GM21381 (cell line): ENCODE data around the gene RASD1.

Experiments used
- ATAC-seq: cut with Tn5 transposase; IDR thresholded peaks from one replicate; pipeline ENCODE4 v1.9.1; 2021; ENCODE audit warnings: mild to moderate bottlenecking, moderate library complexity; ENCODE audit not compliant: unreplicated experiment

RASD1 gene

DNA sequence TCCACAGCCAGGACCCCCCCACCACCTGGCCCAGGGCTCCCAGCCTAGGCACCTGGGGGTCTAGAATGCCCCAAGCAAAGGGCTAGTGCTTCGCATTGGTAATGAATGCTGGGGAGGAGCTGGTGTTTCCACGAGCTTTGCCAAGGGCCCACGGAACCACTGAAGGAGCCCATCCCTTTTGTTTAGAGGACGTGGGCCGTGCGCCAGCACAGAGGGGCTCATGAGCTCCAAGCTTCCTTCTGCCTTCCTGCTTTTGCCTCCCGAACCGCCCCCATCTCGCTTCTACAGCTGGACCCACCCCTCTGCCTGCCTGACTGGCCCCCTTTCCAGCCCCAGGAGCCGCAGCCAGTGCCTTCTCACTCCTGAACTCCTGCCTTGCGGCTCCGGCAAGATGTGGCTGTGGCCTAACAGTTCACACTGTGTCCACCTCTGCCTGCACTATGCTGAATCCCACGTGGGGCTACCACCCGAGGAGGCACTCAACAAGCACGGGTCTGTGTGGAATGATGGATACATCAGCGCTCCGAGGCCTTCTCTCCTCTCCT is 31.8 kb upstream of the RASD1 start:
- ATAC-seq, result no peak

DNA sequence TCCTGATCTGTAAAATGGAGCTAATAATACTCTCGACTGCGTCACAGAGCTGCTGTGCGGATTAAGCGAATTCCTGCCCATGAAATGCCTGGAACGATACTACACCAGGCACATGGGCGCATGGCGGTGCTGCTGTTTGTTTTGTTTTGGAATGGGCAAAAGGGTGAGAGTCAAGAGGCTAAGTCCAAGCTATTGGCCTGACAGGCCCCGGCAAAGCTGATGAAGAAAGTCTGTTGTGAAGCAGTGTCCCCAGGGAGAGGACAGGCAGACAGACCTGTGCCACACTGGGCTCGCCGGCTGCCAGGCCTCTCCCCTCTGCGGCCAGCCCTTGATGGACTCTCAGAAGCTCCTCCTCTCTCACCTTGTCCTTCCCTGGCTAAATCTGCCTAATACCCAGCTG is 31.3 kb upstream of the RASD1 start:
- ATAC-seq, result no peak

DNA sequence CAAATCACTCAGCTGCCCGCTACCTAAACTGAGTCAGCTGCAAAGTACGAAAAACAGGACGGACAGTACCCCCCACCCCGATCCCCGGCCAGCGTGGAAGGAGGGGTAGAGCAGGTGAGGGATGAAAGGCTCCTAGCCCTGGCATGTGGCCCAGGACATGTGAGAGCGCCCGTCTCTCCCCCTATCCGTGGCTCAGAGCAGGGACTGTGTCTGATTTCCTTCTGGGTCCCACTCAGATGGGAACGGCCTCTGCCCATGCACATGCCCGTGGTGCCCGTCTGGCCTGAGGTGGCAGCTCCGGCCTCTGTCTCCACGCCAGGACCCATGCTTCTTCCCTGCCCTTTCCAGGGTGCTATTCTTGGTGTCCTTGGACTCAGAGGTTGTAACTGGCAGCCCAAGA is 30.2 kb upstream of the RASD1 start:
- ATAC-seq, result no peak

DNA sequence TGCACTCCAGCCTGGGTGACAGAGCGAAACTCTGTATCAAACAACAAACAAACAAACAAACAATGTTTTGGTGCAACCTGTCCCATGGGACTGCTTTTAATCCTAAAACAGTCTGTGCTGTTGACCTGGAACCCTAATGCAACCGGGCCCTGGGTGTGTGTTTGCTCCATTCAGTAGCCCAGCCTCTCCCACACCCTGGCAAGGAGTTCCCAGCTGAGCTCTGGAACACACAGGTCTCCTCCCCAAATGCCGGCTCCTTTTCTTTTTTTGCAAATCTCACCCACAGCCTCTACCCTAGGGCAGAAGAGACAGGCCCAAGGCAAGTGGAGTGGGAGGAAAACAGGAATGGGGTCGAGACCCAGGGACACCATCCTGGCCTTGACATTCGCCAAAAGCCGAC is 29.8 kb upstream of the RASD1 start:
- no peak for ATAC-seq

DNA sequence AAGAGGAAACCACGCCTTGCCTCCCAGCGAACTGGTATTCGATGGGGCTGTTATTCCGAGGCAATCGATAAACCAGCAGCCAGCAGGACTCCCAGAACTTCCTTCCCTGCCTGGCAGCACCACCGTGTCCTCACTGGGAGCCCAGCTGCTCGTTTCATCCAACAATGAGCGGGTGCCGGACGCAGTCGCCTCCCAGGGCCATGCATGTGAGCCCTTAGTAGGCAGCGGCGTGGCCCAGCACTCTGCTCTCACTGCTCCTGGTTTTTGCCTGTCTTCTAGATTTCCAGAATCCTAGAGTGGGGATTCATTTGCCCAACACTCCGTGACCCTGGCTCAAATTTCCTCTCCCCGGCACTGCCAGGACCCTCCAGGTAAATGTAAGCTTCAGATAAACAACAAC is 29.1 kb upstream of the RASD1 start:
- ATAC-seq, result no peak

DNA sequence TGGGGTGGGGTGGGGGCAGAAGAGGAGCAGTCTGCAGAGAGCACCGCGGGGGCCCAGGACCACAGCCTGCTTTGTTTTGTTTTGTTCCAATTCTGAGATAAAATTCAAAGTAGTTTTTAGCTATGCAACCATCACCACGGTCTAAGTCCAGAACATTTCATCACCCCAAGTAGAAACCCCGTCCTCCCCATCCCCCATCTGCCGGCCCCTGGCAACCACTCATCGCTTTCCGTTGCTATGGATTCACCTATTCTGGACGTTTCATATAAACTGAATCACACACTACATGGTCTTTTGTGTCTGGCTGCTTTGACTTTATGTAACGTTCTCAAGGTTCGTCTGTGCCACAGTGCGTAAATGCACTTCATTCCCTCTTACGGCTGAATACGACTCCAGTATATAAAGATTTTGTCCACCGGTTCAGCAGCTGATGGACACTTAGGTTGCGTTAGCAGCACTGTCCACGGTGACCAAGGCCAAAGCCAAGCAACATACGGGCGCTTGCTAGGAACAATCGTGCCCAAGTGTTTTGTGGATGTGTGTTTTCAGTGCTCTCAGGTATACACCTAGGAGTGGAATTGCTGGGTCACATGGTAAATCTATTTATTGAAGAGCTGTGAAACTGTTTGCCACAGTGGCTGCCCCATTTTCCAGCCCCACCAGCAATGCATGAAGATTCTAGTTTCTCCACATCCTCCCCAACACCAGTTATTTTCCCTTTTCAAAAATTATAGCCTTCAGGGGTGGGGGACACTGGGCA is 27.7 kb upstream of the RASD1 start:
- no peak for ATAC-seq

DNA sequence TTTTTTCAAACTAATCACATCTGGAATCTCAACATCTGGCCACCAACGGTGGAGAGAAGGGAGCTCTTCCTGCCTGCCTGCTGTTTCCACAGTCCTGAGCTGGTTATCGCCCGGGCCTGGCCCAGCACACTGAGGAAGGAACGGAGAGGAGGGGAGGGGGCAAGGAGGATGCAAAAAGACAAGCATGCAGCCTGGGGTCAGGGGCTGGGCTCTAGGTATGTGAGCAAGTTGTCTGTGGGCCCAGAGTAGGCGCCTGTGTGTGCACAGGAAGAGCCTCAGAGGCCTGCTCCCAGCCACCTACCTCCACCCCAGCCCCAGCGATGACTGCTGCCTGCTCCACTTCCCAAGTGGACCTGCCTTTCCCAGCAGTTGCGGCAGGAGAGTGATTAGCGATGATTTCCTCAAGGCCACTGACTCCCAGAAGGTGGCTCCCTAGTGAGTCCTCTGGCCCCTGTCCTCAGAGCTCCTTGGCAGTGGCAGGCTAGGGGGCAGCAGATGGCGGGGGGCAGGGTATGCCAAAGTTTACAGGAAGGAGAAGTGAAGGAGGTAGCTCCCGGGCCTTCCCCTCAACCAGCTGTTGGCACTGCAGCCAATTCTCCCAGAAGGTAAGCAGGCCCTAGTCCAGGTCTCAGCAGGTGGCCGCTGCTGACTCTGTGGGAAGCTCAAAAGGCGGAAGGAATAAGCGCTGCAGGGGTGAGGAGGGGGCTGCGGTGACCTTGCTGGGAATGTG is 27.0 kb upstream of the RASD1 start:
- no peak for ATAC-seq

DNA sequence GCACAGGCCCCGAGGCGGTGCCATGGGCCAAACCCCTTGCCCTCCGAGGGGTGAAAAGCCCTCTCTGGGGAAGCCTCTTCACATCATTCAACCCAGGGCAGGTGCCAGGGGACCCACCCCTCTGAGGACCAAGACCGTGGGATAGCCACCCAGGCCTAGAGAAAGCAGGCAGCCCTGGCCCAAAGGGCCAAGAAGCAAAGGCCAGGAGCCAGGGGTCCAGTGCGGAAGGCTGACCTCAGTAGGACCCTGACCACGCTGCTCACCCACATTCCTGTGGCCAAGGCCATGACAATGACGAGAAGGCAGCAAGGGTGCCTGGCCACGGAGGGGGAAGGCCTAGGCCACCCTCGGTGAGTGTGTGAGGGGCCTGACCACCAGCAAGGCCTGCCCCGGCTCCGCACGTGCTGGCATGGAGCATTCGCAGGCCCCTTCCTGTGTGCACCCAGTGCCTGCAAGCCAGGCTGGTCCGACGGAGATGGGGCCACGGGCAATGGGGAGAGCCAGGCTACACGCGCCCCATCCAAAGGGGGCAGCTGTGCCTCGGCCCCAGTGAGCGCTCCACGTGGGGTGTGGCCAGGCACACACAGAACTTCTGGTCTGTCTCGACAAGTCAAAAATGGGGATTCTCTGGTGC is 24.5 kb upstream of the RASD1 start:
- ATAC-seq, result no peak

DNA sequence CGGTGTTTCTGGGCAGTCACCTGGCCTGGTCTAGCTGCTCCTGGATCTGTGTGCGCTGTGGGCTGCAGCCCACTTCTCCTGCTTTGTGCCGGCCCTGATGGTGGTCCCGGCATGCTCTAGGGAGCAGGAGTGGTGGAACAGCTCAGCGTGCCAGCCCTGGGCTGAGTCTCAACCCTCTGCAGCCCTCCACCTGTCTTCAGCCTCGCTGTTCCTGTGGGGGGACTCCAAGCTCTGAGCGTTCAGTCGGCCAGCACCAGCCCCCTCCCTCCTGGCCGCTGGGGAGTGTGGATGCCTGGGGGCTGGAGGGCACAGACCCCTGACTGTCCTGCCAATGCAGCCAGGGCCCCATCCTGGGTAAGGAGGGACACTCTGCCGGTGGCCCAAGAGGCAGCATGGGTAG is 23.7 kb upstream of the RASD1 start:
- ATAC-seq, result no peak

DNA sequence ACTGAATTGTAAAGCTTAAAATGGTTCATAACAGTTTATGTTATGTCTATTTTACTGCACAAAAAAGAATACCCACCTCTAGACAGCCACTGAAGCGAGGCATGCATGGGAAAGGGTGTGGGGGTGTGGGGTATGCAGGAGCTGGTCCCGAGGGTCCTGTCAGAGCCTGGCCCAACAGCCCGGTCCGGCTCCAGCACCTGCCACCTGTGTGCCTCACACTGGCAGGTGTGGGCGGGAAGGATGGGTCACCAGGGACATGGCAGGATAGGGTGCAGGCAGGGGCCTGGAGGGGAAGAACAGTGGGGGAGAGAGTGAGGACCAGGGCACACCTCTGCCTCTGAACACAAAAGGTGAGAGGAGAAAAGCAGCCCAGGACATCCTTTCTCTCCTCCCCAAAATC is 22.8 kb upstream of the RASD1 start:
- no peak for ATAC-seq

DNA sequence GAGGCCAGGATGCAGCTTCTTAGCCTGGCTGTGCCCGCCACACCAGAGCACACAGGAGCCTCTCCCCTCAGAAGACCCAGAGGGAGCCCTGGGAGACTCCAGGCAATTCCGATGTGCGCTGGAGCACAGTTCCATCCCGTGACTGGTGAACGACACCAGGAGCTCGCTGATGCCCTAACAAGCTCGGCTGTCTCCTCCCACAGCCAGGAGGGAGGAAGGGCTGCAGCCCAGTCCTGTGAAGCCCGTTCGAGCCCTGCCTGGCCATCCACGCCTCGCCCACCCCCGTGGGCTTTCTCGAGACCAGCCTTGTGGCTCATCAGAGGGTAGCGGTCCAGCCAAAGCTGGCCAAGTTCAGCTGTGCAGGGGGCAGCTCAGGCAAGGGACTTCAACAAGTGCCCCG is 21.8 kb upstream of the RASD1 start:
- no peak for ATAC-seq

DNA sequence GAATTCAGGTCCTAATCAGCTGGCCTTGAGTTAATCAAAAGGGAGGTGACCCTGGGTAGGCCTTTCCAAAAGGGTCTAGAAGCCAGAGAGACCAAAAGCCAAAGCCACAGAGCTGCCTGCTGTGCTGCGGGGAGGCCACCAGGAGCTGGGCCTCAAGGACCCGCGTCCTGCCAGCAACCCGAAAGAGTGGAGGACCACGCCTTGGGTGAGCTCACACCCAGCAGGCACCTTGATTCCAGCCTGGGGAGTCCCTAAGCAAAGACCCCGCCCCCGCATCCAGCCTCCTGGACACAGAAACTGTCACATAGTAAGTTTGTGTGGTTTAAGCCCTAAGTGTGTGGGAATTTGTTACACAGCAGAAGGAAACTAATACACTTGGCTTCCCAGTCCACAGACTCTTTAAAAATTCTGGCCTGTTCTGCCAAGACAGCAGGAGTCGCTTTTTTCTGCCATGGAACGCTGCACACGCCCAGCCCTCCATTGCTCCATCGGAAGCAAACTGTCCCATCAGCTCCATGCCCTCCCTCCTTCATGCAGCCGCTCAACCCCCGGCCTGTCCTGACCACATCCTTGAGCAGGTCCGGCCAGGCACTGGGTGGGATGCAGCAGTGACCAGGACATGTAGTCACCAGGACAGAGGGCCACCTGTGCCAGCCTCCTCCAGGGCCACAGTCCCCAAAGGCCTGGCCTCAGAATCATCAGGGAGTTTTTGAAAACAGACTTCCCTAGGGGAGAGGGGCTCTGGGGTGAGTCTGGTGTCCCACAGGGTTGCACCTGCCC is 20.9 kb upstream of the RASD1 start:
- no peak for ATAC-seq

DNA sequence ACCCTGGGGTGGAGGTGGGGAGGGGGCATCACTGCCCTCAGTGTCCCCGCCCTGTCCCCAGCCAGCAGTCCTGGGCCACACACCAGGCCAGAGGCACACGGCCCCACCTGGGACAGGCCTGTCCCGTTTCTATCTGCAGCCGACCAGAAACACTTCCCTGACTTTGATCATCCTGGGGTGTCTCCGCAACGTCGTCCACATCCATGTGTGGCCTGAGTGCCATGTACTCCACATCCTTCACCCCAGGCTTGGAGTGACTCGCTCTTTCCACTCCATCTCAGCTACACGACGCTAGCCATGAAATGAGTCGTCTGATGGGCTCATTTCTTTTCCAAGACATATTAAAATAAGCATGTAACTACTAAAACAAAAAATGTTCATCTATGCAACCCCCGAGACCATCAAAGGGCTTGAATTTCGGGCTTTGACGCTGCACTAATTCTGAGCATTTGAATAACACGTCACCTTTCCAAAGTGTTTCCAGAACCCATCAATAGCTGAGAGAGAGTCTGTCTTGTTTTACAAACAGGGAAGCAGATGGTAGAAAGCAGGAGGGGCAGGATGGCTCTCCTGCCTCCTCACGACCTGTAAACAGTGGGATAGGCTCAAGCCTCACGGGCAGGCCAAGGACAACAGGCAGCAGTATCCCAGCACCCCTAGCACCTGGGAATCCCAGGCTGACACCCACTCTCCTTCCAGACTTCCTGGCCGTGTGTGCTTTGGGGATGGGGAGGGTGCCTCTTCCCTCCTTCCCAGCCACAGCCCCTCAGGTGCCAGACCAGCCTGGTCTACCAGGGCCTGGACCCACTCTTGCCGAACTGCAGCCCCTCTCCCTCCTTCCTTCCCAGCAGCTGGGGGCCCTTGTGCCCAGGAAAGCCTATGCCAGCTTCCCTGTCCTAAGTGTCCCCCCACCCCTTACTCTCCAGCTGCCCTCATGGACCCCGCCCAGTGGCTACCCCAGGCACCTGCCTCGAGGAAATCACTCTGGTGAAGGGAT is 20.0 kb upstream of the RASD1 start:
- ATAC-seq, result no peak

DNA sequence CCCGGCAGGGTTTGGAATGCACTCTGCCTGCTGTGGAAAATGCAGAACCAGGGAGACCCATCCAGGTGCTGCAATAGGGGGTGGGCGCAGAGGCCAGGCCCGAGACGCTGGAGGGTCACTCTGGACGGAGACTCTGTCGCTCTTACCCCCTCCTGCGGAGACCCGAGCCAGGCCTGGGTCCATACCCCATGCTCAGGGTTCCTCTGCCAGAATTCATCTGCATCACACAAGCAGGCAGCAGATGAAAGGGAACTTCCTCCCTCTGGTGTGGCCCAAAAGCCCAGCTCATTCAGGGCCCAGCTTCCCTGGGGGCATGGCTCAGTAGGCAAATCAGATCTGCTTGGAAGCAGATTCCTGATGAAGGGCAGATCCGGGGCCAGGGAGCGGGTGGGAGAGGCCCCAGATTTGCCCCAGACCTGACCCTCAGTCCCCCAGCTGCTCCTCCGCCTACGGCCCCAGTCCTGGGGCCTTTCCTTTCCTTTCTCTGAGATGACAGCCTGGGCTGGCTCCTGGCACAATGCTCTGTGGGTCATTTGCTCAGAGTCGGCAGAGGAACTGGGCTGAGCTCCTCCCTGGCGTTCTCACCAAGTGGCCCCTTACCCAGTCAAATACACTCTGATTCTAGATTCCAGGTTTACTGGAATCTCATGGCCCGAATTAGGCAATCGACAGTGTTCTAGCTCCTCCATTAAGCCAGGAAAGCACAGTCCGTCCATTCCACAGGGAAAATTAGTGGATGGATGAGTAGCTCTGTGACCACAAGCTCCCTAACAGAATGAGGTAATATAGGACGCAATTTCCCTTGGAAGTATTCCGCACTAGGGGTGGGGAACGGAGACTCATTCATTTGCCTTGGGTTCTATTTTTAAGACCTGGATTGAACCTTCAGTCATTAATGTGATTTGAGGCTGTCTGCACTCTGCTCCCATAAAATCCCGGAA is 19.1 kb upstream of the RASD1 start:
- ATAC-seq, result no peak

DNA sequence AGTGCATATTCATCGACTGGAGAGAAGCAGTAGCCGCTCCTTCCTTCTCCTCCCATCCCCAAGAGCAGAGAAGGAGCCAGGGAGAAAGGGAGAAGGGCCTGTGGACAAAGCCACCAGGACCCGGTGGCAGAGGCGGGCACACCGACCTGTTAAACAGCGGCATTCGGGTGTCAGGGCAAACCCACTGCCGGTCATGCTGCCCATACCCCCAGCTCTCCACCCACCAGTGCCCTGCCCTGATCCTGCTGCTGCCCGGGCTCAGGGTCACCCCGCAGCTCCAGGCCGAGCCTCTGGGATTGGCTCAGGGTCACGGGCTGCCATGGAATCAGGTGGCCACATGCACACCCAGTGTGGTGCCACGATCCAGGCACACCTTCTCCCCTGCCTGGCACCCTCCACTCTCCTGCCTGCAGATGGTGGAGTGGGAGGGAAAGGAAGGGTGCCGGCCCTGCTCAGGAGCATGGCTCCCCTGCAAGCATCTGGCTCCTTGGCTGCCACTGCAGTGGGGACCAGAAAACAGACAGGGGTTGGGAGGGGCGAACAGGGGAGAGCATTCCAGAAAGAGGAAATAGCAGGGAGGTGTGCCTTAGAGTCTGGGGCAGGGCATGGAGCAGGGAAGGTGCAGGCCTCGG is 18.3 kb upstream of the RASD1 start:
- no peak for ATAC-seq

DNA sequence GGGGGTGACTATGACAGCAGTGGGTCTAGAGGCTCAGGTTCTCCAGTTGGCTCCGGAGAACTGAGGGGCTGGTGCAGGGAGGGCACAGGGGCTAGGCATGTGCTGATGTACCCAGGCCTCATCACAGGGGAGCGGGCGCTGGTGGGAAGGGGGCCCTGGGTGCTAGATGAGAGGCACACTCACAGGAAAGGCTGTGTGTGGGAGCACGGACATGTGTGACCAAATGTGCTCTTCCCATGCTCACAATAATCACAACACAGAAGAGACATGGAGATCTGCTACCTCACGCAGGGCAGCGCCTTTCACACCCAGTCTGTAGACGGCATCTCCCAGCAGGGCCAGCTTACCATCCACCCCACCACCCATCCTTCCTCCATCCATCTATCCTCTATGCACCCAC is 17.4 kb upstream of the RASD1 start:
- ATAC-seq, result no peak

DNA sequence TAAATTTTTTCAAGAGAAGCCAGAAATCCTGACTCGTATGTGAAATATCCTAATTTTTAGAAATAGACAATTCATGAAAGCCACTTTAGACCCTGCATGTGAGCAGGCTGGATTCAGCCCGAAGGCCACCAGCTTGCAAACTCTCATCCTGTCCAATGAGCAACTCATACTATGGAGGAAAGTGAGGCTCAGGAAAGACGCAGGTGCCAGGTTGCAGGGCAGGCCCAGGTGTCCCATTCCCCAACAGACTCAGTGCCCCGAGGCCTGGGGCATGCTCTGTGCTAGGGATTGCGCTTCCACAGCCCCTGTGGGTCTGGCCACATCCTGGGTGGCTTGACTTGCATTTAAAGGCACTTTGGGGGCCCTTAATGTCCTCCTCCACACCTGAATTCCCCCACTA is 16.7 kb upstream of the RASD1 start:
- ATAC-seq, result no peak
